GM10266 (cell line): Measurements from ENCODE around the gene IGSF3.

Experiments used
- DNase-seq: peaks from one replicate; pipeline ENCODE4 v3.0.0; 2012; ENCODE audit errors: extremely low spot score
- TF ChIP-seq, protein P1 (sequence below): IDR thresholded peaks from 2 replicates; pipeline ENCODE4 v1.5.1; 2012; ENCODE audit warnings: mild to moderate bottlenecking, low read depth; ENCODE audit not compliant: control insufficient read depth, insufficient read depth; ENCODE audit errors: missing control alignments

Gene IGSF3

DNA sequence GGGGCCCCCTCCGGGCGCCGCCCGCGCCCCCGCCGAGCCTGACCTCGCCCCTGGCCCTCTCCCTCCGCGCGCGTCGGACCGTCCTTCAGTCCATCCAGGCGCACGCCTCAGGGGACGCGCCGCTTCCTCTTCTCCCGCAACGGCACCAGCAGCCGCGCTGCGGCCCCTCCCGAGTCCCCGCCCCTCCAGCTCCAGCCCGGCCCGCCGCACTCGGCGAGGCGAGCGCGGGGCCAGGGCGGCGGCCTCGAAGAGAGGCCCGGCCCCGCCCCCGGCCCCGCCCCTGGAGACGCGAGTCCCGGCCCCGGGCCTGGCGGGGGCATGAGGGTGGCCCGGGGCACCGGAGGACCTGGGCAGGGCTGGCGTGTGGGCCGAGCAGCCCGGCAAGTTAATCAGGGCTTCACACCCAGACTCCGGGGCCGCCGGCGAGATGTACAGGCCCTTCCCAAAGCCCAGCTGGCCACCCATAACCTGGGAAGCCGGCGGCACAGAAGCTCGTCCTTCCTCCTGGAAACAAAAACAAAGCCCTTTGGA, at the start of gene IGSF3:
IGSF3 (minus strand) TSS at position 159 of the 531 bp plus-strand sequence. CDS start 1,407 bp downstream, outside the sequence.
- peak; percentile 88 for DNase-seq
- TF ChIP-seq, protein P1, sequence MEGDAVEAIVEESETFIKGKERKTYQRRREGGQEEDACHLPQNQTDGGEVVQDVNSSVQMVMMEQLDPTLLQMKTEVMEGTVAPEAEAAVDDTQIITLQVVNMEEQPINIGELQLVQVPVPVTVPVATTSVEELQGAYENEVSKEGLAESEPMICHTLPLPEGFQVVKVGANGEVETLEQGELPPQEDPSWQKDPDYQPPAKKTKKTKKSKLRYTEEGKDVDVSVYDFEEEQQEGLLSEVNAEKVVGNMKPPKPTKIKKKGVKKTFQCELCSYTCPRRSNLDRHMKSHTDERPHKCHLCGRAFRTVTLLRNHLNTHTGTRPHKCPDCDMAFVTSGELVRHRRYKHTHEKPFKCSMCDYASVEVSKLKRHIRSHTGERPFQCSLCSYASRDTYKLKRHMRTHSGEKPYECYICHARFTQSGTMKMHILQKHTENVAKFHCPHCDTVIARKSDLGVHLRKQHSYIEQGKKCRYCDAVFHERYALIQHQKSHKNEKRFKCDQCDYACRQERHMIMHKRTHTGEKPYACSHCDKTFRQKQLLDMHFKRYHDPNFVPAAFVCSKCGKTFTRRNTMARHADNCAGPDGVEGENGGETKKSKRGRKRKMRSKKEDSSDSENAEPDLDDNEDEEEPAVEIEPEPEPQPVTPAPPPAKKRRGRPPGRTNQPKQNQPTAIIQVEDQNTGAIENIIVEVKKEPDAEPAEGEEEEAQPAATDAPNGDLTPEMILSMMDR, result no peak

GRCh38 chr1:116717318-116717717, 49.8 kb upstream of the IGSF3 start:
- TF ChIP-seq, protein P1, result no peak
- DNase-seq, result no peak

DNA sequence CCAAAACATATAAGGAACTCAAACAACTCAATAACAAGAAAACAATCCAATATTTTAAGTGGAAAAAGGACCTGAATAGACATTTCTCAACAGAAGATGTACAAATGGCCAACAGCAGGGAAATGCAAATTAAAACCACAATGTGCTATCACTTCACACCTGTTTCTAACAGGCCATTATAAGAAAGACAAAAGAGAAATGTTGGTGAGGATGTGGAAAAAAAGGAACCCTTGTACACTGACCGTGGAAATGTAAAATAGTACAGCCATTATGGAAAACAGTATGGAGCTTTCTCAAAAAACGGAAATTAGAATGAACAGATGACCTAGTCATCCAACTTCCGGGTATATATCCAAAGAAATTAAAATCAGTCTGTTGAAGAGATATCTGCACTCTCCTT, 48.9 kb upstream of the IGSF3 start:
- TF ChIP-seq, protein P1, result no peak
- DNase-seq, result no peak

- DNase-seq, result no peak
- TF ChIP-seq, protein P1, result no peak
Measured at GRCh38 chr1:116713474-116713873, 45.9 kb upstream of the IGSF3 start.

DNA sequence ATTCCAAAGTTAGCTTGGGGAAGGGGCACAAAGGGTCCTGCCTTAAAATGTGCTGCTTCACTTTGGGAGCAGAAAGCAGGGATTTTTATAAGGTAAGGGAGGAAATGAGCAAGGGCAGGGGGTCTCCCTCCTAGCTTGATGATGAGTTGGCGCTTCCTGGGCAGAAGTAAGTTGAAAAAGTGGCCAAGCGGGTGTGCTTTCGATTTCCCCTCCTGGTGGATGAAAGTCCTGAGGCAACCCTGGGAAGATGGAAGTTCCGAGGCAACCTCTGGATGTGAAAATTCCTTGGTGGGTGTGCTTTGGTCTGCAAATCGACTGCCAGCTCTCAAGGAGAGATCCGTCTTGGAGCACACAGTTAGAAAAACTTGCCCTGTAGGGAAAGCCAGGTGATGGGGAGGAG, 45.0 kb upstream of the IGSF3 start:
- no peak for DNase-seq

GRCh38 chr1:116711263-116711840, 43.8 kb upstream of the IGSF3 start:
- DNase-seq, result no peak
- TF ChIP-seq, protein P1, result no peak

More for the DNA sequence above, 45.0 kb upstream of the IGSF3 start:
- TF ChIP-seq, protein P1, result no peak
